ENCODE results near the gene P2RX7.
"Not testable (repeated sequence)": the region's sequence is repeated elsewhere in the genome, so short reads cannot be mapped to it uniquely, and the experiment has no call there.

The P2RX7 gene

GRCh38 chr12:121226871-121227270 lies 94.2 kb downstream of the P2RX7 start:
- not testable (repeated sequence) for H3K27me3 ChIP-seq (replicated peaks; ENCODE audit: control insufficient read depth, insufficient read depth, low read length); H3K9ac ChIP-seq (ENCODE audit: low read length); DNase-seq (ENCODE audit: low read depth); H3K4me1 ChIP-seq (ENCODE audit: control insufficient read depth, insufficient read depth, low read length); H3K9me3 ChIP-seq (ENCODE audit: control insufficient read depth, low read length); H3K4me3 ChIP-seq (ENCODE audit: low read length); H3K36me3 ChIP-seq (ENCODE audit: control insufficient read depth, insufficient read depth, low read length, severe bottlenecking)

DNA sequence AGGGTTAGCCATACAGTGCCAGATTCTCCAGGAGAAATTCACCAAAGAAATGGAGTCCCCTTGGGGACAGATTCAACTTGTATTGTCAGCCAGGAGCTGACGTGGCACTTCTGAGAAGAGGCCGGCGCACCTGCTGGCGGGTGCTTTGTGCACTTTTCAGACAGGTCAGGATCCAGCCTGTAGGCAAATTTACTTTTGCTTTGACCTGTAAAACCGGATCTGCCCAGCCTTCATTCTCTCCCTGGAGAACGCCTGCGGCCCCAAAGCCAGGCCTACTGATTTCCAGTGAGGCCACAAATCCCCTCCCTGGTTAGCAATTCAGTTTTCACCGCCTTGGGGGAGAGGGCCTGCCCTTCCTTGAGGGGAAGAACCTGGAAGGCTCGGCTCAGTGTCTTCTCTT lies 94.6 kb downstream of the P2RX7 start:
- Histone ChIP-seq H3K4me1 (ENCODE audit: control insufficient read depth, insufficient read depth, low read length) (no peaks in the 10 kb centered on the region), H3K9me3 (ENCODE audit: control insufficient read depth, low read length) (no peaks in the 10 kb centered on the region), H3K4me3 (ENCODE audit: low read length) (no peak overlapping the region), H3K9ac (ENCODE audit: low read length) (no peak overlapping the region), H3K36me3 (ENCODE audit: control insufficient read depth, insufficient read depth, low read length, severe bottlenecking) (peaks cover 7% of the 10 kb centered on the region), H3K27me3 (replicated peaks; ENCODE audit: control insufficient read depth, insufficient read depth, low read length) (no peaks in the 10 kb centered on the region)
- DNase-seq (ENCODE audit: low read depth): no peak

DNA sequence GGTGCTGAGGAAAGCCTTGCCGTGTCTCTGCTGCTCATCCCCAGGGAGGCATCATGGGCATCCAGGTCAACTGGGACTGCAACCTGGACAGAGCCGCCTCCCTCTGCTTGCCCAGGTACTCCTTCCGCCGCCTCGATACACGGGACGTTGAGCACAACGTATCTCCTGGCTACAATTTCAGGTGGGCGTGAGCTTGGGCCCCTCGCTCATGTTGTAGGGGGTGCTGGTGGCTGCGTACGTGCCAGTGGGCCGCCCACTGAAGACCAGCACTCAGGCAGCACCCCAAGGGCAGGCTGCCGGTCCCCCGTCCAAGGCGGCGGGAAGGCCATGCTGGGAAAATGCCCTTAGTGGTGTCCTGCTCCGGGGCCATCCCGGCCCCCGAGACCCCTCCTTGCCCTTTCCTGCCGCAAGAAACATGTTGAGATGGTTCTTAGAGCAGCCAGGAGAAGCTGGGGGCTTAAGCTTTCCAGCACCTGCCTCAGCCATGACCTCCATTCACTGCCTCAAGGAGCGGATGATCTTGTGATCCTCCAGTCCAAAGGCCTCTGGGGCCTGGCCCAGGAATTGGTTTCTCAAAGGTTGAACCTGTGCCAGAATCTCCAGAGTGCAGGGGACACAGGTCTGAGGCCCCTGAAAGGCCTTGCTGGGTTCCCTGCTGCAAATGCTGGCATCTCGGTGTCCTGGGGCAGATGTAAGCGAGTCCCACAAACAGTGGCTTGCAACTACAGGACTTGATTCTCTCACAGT lies 96.4 kb downstream of the P2RX7 start:
- no peak for DNase-seq (ENCODE audit: low read depth)
- H3K9me3 ChIP-seq (ENCODE audit: control insufficient read depth, low read length): no peaks in the 10 kb centered on the region
- H3K36me3 ChIP-seq (ENCODE audit: control insufficient read depth, insufficient read depth, low read length, severe bottlenecking): peaks cover 14% of the 10 kb centered on the region
- H3K4me3 ChIP-seq (ENCODE audit: low read length): no peak overlapping the region
- H3K9ac ChIP-seq (ENCODE audit: low read length): no peak overlapping the region
- H3K4me1 ChIP-seq (ENCODE audit: control insufficient read depth, insufficient read depth, low read length): no peaks in the 10 kb centered on the region
- H3K27me3 ChIP-seq (replicated peaks; ENCODE audit: control insufficient read depth, insufficient read depth, low read length): no peaks in the 10 kb centered on the region

GRCh38 chr12:121229826-121230537 lies 97.3 kb downstream of the P2RX7 start:
- H3K27me3 ChIP-seq (replicated peaks; ENCODE audit: control insufficient read depth, insufficient read depth, low read length); H3K9ac ChIP-seq (ENCODE audit: low read length); H3K9me3 ChIP-seq (ENCODE audit: control insufficient read depth, low read length); H3K4me3 ChIP-seq (ENCODE audit: low read length); H3K4me1 ChIP-seq (ENCODE audit: control insufficient read depth, insufficient read depth, low read length): not testable (repeated sequence)
- peaks cover 14% of the 10 kb centered on the region for H3K36me3 ChIP-seq (ENCODE audit: control insufficient read depth, insufficient read depth, low read length, severe bottlenecking)
- peak; percentile 90 for DNase-seq (ENCODE audit: low read depth)

DNA sequence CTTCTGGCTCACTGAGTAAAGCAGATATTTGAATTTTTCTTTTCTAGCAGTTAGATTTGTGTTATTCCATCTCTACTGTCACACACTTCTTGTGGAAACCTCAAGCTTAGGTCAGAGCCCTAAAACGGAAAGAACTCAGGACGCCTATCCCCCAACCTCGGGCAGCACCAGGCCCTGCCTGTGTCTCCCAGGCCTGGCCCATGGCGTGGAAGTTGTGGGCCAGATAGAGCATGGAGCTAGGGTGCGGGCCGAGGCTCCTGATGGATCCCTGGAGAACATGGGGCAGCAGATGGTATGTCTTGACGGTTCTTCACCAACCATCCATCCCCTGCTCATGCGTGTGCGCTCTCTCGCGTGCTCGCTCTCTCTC lies 97.8 kb downstream of the P2RX7 start:
- Histone ChIP-seq H3K4me3 (ENCODE audit: low read length) (no peak overlapping the region), H3K9me3 (ENCODE audit: control insufficient read depth, low read length) (no peaks in the 10 kb centered on the region), H3K4me1 (ENCODE audit: control insufficient read depth, insufficient read depth, low read length) (no peaks in the 10 kb centered on the region), H3K27me3 (replicated peaks; ENCODE audit: control insufficient read depth, insufficient read depth, low read length) (no peaks in the 10 kb centered on the region), H3K36me3 (ENCODE audit: control insufficient read depth, insufficient read depth, low read length, severe bottlenecking) (peaks cover 14% of the 10 kb centered on the region), H3K9ac (ENCODE audit: low read length) (no peak overlapping the region)
- DNase-seq (ENCODE audit: low read depth): no peak

DNA sequence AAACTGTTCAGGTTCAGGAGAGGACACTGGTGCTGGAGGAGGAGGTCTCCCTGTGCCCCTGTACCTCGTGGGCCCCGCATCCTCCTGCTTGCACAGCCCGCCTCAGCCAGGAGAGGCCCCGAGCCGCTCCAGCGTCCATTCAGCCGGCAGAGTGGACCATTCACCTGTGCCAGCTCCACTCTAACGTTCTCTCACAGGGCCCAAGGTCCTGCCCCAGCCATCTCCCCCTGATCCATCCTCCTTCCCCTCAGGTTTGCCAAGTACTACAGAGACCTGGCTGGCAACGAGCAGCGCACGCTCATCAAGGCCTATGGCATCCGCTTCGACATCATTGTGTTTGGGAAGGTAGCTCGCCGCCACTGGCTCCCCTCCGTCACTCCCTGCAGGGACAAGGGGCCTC lies 99.5 kb downstream of the P2RX7 start:
- no peak overlapping the region for H3K4me3 ChIP-seq (ENCODE audit: low read length)
- H3K27me3 ChIP-seq (replicated peaks; ENCODE audit: control insufficient read depth, insufficient read depth, low read length): no peaks in the 10 kb centered on the region
- H3K9ac ChIP-seq (ENCODE audit: low read length): no peak overlapping the region
- H3K4me1 ChIP-seq (ENCODE audit: control insufficient read depth, insufficient read depth, low read length): no peaks in the 10 kb centered on the region
- peaks cover 30% of the 10 kb centered on the region for H3K36me3 ChIP-seq (ENCODE audit: control insufficient read depth, insufficient read depth, low read length, severe bottlenecking)
- no peak for DNase-seq (ENCODE audit: low read depth)
- no peaks in the 10 kb centered on the region for H3K9me3 ChIP-seq (ENCODE audit: control insufficient read depth, low read length)

- no peak for DNase-seq (ENCODE audit: low read depth)
- H3K4me3 ChIP-seq (ENCODE audit: low read length): no peak overlapping the region
- H3K4me1 ChIP-seq (ENCODE audit: control insufficient read depth, insufficient read depth, low read length): no peaks in the 10 kb centered on the region
- H3K9ac ChIP-seq (ENCODE audit: low read length): no peak overlapping the region
- peaks cover 38% of the 10 kb centered on the region for H3K36me3 ChIP-seq (ENCODE audit: control insufficient read depth, insufficient read depth, low read length, severe bottlenecking)
- H3K9me3 ChIP-seq (ENCODE audit: control insufficient read depth, low read length): no peaks in the 10 kb centered on the region
- no peaks in the 10 kb centered on the region for H3K27me3 ChIP-seq (replicated peaks; ENCODE audit: control insufficient read depth, insufficient read depth, low read length)
Measured at GRCh38 chr12:121232977-121233627, 100.4 kb downstream of the P2RX7 start.

DNA sequence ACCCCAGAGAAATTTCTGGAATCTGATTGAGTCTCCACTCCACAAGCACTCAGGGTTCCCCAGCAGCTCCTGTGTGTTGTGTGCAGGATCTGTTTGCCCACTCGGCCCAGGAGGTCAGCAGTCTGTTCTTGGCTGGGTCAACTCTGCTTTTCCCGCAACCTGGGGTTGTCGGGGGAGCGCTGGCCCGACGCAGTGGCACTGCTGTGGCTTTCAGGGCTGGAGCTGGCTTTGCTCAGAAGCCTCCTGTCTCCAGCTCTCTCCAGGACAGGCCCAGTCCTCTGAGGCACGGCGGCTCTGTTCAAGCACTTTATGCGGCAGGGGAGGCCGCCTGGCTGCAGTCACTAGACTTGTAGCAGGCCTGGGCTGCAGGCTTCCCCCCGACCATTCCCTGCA lies 100.9 kb downstream of the P2RX7 start:
- DNase-seq (ENCODE audit: low read depth): no peak
- Histone ChIP-seq H3K9ac (ENCODE audit: low read length) (no peak overlapping the region), H3K9me3 (ENCODE audit: control insufficient read depth, low read length) (no peaks in the 10 kb centered on the region), H3K27me3 (replicated peaks; ENCODE audit: control insufficient read depth, insufficient read depth, low read length) (no peaks in the 10 kb centered on the region), H3K36me3 (ENCODE audit: control insufficient read depth, insufficient read depth, low read length, severe bottlenecking) (peaks cover 37% of the 10 kb centered on the region), H3K4me1 (ENCODE audit: control insufficient read depth, insufficient read depth, low read length) (no peaks in the 10 kb centered on the region), H3K4me3 (ENCODE audit: low read length) (no peak overlapping the region)

DNA sequence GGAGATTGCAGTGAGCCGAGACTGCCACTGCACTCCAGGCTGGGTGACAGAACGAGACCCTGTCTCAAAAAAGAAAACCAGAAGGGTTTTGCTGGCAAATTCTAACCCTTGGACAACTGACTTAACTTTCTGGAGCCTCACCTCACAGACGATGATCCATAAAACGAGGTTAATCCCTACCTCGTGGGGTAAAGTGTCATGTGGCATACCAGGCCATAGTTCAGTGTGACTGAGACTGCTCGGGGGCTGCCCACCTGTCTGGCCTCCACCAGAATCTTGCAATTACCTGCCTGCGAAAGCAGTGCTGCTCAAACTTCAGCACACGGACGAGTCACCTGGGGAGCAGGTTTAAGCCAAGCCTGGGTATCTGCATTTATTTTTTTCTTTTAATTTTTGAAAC lies 104.1 kb downstream of the P2RX7 start:
- peaks cover 14% of the 10 kb centered on the region for H3K4me1 ChIP-seq (ENCODE audit: control insufficient read depth, insufficient read depth, low read length)
- no peaks in the 10 kb centered on the region for H3K9me3 ChIP-seq (ENCODE audit: control insufficient read depth, low read length)
- H3K4me3 ChIP-seq (ENCODE audit: low read length): no peak overlapping the region
- H3K9ac ChIP-seq (ENCODE audit: low read length): no peak overlapping the region
- no peaks in the 10 kb centered on the region for H3K27me3 ChIP-seq (replicated peaks; ENCODE audit: control insufficient read depth, insufficient read depth, low read length)
- DNase-seq (ENCODE audit: low read depth): no peak
- H3K36me3 ChIP-seq (ENCODE audit: control insufficient read depth, insufficient read depth, low read length, severe bottlenecking): peaks cover 43% of the 10 kb centered on the region

DNA sequence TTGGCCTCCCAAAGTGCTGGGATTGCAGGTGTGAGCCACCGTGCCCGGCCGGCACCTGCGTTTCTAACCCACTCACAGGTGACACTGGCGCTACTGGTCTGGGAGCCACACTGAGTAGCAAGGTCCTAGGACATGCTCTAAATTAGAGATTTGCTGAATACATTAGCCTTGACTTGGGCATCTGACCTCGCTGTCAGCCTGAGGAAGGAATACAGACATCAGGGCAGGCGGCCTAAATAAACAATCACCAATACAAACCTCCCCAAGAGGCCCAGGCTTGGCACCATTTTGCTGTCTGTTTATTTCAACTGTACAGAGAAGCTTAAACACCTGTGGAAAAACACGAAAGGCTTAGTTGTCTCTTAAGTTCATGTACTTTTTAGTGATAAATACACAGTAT lies 104.7 kb downstream of the P2RX7 start:
- no peak overlapping the region for H3K4me3 ChIP-seq (ENCODE audit: low read length)
- H3K9ac ChIP-seq (ENCODE audit: low read length): no peak overlapping the region
- no peaks in the 10 kb centered on the region for H3K27me3 ChIP-seq (replicated peaks; ENCODE audit: control insufficient read depth, insufficient read depth, low read length)
- H3K36me3 ChIP-seq (ENCODE audit: control insufficient read depth, insufficient read depth, low read length, severe bottlenecking): peaks cover 43% of the 10 kb centered on the region
- DNase-seq (ENCODE audit: low read depth): no peak
- H3K9me3 ChIP-seq (ENCODE audit: control insufficient read depth, low read length): no peaks in the 10 kb centered on the region
- peaks cover 14% of the 10 kb centered on the region for H3K4me1 ChIP-seq (ENCODE audit: control insufficient read depth, insufficient read depth, low read length)
